ENCODE data around the gene OR51A7. TPM values are rescaled to one million over a fixed set of nuclear protein-coding genes. Genes with fewer than 3 reads are reported as not detected.

The OR51A7 gene
- total RNA-seq, 1 experiment from 2014 or later = not detected

- POLR2A ChIA-PET = no interaction called here
- peaks cover 35% of the 10 kb centered on the region for H3K27me3 ChIP-seq (ENCODE audit: insufficient read depth, low read length)
- CTCF ChIA-PET = no interaction called here
- H4K20me1 ChIP-seq (ENCODE audit: insufficient read depth) = no peaks in the 10 kb centered on the region
- ATAC-seq (no peak), DNase-seq (ENCODE audit: low read depth, low spot score) (no peak)
- no peak overlapping the region for H3K9ac ChIP-seq (ENCODE audit: low read length)
- no peaks in the 10 kb centered on the region for H3K36me3 ChIP-seq (ENCODE audit: control insufficient read depth in 1 of 2, insufficient read depth in 2 of 2, low read length in 2 of 2)
- H3K79me2 ChIP-seq (ENCODE audit: insufficient read depth, low read length) = no peaks in the 10 kb centered on the region
- H3K9me2 ChIP-seq (ENCODE audit: insufficient read depth) = no peaks in the 10 kb centered on the region
- RAD21 ChIA-PET (ENCODE audit: low non-redundant PET in 1 of 2, low total read pairs in 2 of 2, uncharacterized antibody in 2 of 2, unreplicated experiment in 2 of 2) = no interaction called here
- H3K4me1 ChIP-seq (ENCODE audit: control insufficient read depth in 1 of 2, insufficient read depth in 2 of 2, low read length in 2 of 2) = no peaks in the 10 kb centered on the region
- no peaks in the 10 kb centered on the region for H3K9me3 ChIP-seq (ENCODE audit: control insufficient read depth in 1 of 2, insufficient read depth in 1 of 2, low read depth in 1 of 2, low read length in 2 of 2)
- H3K4me2 ChIP-seq (ENCODE audit: low read length) = no peak overlapping the region
- BruUV-seq (replicated peaks) = no TSS peak
- no peak overlapping the region for H3K27ac ChIP-seq (ENCODE audit: low read depth, low read length)
- intact Hi-C loops (cut with micrococcal nuclease) = no loop called here
- no peak overlapping the region for H3K4me3 ChIP-seq (replicated peaks in 1 of 2; ENCODE audit: low read depth in 1 of 2, low read length in 2 of 2)
- no peak overlapping the region for H2AFZ ChIP-seq (ENCODE audit: low read depth, low read length, poor library complexity, severe bottlenecking)
- no peak for TF ChIP-seq POLR2A (IDR thresholded peaks at IDR 0.05; ENCODE audit: borderline replicate concordance, extremely low read depth, insufficient read depth, insufficient read length)
- no peak for TF ChIP-seq ATF3 (IDR thresholded peaks at IDR 0.05)
- TF ChIP-seq JUND (IDR thresholded peaks at IDR 0.05) = no peak
- no peak for TF ChIP-seq EZH2phosphoT487 (IDR thresholded peaks at IDR 0.05; ENCODE audit: borderline replicate concordance)
- no peak for TF ChIP-seq ZNF274 (IDR thresholded peaks at IDR 0.05; ENCODE audit: low read depth, low read length)
- no peak for TF ChIP-seq EGR1 (IDR thresholded peaks at IDR 0.05; ENCODE audit: low read depth)
- no peak for TF ChIP-seq SRF (IDR thresholded peaks at IDR 0.05; ENCODE audit: low read depth)
- no peak for TF ChIP-seq SIN3A (IDR thresholded peaks at IDR 0.05; ENCODE audit: low read depth)
- TF ChIP-seq YY1 (IDR thresholded peaks at IDR 0.05; ENCODE audit: extremely low read depth, insufficient replicate concordance, low read depth, low read length) = no peak
- TF ChIP-seq FOSL1 (IDR thresholded peaks at IDR 0.05; ENCODE audit: low read depth) = no peak
- no peak for TF ChIP-seq ZBTB33 (IDR thresholded peaks at IDR 0.05; ENCODE audit: extremely low read depth, insufficient replicate concordance, low read length)
- TF ChIP-seq SP1 (IDR thresholded peaks at IDR 0.05; ENCODE audit: low read depth) = no peak
- no peak for TF ChIP-seq CEBPB (IDR thresholded peaks at IDR 0.05; ENCODE audit: low read depth)
- TF ChIP-seq TCF7L2 (IDR thresholded peaks at IDR 0.05; ENCODE audit: borderline replicate concordance, extremely low read depth, insufficient read depth, insufficient read length) = no peak
- TF ChIP-seq ELF1 (IDR thresholded peaks at IDR 0.05; ENCODE audit: borderline replicate concordance, low read depth) = no peak
- TF ChIP-seq EZH2 (IDR thresholded peaks at IDR 0.05) = no peak
- TF ChIP-seq ZFX (IDR thresholded peaks at IDR 0.05) = no peak
- TF ChIP-seq CBX3 (IDR thresholded peaks at IDR 0.05; ENCODE audit: low read depth) = no peak
Measured at GRCh38 chr11:4936745-4937144, 33.2 kb downstream of the OR51A7 start.
